Activated CD4-positive, alpha-beta T cell treated with anti-CD3 and anti-CD28 coated beads for 1 hour (primary cell): ENCODE measurements around the gene MDH1.

ENCODE experiments used
- DNase-seq: peaks from one replicate; pipeline ENCODE4 v3.0.0-alpha.2; 2020

Gene MDH1

DNA sequence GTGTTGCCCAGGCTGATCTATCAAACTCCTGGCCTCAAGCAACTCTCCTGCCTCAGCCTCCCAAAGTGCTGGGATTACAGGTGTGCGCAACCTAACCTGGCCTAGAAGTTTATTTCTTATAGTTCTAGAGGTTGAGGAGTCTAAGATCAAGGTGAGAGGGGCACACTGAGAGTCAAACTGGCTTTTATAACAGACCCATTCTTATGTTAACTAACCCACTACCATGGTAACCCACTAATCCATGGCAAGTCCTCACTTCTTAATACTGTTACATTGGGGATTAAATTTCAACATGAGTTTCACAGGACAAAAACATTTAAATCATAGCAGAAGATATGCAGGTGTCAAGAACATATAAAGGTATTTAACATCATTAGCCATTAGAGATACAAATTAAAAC is 50.6 kb downstream of the MDH1 start:
- DNase-seq: no peak

DNA sequence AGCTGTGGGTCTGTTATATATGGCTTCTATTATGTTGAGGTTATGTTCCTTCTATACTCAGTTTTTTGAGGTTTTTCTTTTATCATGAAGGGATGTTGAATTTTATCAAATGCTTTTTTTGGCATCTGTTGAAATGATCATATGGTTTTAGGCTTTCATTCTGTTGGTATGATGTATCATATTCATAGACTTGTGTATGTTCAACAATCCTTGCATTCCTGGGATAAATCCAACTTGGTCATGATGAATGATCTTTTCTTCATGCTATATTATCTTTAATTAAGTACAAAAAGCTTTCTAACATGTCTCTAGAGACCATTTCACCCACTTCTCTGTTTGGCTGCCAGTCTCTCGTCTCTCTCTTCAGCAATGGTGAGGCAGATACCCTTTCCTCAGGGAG is 54.2 kb downstream of the MDH1 start:
- no peak for DNase-seq

DNA sequence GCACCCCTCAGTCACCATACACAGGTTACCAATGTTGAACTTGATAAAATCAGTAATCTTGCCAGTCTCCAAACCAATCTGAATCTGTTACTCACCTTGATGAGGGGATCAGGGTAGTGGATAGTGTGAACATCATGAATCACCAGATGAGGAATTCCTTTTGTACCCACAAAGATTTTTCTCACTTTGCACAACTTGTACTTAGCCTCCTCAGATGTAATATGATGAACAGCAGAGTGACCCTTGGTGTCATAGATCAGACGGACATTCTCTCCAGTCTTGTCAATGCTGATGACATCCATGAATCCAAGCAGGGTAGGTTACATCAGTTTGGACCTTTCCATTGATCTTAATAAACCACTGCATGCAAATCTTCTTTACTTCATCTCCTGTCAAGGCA is 54.7 kb downstream of the MDH1 start:
- DNase-seq: no peak

DNA sequence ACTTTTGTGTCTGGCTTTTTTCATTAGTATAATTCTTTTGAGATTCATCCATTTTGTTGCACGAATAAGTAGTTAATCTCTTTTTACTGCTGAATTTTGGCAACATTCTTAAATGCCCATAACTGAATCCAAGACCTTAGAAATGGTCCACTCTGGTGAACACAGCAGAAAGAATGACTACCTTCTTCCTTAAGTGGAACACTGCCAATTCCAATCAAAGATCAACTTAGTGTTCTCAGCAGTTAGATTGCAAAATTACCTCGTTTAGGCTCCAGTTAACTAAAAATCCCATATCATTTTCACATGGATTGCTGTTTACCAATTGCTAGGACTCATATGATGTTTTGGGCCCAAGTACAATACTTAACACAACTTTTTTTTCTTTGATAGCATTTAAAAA is 59.9 kb downstream of the MDH1 start:
- no peak for DNase-seq

DNA sequence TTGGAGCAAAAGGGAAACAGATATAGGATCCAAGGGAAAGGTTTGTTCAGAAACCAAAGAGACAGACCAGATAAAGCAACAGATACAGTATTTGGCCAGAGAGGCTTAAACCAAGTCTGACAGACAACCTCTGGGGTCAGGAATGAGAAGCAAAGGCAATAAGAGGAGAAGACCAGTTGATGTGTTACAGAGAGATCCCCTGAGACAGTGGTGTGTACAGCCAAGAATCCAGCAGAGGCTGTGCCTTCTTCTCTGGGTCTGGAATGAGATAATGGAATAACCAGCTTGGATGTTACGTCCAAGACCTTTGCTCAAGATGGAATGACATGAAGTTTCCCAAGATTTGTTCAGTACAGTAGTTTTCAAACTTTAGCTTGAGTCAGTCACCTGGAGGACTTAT is 61.1 kb downstream of the MDH1 start:
- no peak for DNase-seq

DNA sequence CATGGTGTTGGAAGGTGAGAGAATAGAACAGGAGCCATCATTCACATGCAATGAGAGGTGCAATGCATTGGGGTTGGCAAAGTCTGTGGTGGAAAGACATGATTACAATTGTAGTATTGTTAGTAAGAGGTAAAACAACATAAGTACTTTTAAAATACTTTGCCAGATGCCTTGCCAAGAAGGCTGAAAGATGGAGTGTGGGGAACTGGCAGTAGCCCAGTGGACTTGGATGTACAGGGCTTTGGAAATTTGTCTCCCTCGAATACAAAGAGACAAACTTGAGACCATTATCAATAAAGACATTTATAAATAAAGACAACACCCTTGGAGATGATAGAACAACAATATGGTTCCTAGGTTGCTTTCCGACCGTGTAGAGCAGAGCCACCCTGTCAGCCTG is 62.0 kb downstream of the MDH1 start:
- DNase-seq: no peak

DNA sequence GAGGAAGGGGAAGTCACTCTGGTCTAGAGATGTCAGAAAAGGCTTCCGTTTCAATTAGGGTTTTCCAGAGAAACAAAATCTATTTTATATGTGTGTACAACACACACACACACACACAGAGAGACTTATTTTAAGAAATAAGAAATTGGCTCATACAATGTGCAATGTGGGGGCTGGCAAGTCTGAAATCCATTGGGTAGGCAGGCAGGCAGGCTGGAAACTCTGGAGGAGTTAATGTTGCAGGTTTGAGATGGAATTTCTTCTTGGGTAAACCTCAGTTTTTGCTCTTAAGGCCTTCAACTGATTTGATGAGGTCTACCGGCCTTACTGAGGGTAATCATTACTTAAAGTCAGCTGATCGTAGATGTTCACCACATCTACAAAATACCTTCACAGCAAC is 62.6 kb downstream of the MDH1 start:
- no peak for DNase-seq

DNA sequence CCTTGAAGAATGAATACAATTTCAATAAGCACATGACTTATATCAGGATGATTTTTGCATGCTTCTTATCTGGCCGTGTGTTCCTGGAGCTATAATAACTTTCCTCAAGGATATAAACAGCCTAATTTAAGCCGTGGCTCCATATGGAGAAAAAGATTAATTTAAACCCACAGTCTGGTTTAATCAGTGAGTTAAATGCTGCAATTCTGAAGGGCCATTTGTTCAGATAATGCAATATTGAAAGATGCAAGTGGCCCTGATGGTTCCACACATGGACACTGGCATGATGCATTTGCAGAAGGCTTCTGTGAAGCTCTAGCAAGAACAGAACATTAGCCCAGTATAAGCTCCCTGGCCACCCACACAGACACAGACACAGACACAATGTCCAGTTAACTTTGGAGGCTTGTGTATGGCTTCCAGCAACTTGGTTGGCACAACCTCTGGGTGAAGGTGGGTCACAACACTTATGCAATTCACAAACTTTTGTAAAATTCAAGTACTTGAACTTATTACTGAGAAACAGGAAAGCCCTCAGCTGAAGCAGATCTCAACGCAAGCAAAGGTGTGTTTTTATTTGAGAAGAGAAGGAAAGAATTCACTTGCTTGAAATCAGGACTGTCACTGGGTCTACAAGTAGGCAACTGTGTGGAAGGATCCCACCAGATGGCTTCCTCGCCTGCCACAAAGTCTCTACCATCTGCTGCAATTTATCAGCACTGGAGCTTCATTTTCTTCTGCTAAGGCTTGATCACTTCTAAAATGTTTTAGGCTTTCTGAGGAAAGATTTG is 63.3 kb downstream of the MDH1 start:
- DNase-seq: no peak

DNA sequence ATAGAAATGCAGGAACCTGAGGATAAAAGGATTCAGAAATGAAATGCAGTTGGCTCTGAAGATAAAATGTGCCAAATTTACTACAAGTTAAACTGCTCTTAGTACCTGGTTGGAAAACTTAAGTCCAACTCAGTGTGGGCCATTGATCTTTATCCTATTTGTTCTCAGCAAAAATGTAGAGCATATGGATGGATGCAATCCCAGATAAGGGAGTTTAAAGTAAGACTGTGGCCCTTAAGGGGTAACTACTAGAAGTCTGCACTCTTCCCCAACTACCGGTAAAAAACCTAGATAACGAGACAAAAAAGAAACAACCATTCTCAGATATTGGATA is 63.9 kb downstream of the MDH1 start:
- DNase-seq: no peak

DNA sequence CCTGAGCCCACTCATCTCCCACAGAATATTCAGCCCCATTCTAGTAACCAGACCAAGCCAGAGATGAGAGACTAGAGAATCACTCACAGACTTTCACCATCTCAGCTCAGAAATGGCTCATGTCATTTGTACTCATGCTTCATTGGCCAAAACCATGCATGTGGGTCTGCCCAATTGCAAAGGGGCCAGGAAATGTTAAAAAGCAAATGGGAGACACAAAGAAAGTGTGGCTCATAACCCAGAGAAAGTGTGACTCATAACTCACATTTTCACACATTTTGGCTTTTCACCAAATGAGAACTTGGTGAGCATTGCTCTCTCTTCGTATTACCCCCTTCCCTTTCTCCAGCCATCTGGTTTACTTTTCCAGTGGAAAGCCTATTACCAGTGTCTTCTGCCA is 66.2 kb downstream of the MDH1 start:
- DNase-seq: no peak
